T-helper 1 cell (primary cell): Measurements from ENCODE around the gene LRR1.

Experiments
- DNase-seq, 5 donors: peaks; one replicate each; pipeline ENCODE4 v3.0.0-alpha.2; 2012 to 2020
- total RNA-seq, 4 donors: gene quantifications; one replicate each; lab custom pipeline; 2026; lab: John Stamatoyannopoulos, UW

Gene LRR1
- 5.9 to 7.7 (median 6.9) reads per million in 4 donors for total RNA-seq

- peak; percentile 67 to 88 (median 75) for DNase-seq
These were observed at the start of gene LRR1 for GRCh38 chr14:49598485-49599300. Gene LRR1, plus strand, starts transcription at chr14:49598940. Its CDS starts 81 bp downstream, at chr14:49599021.

GRCh38 chr14:49549446-49549845 is 49.3 kb upstream of the LRR1 start:
- no peak for DNase-seq

GRCh38 chr14:49549881-49550280 is 48.9 kb upstream of the LRR1 start:
- no peak for DNase-seq

GRCh38 chr14:49550286-49551184 is 48.2 kb upstream of the LRR1 start:
- no peak for DNase-seq

GRCh38 chr14:49551569-49551968 is 47.2 kb upstream of the LRR1 start:
- no peak for DNase-seq

- DNase-seq, result no peak
These were observed 45.6 kb upstream of the LRR1 start for GRCh38 chr14:49553106-49553505.

- no peak for DNase-seq
These were observed 44.8 kb upstream of the LRR1 start for GRCh38 chr14:49553892-49554291.

GRCh38 chr14:49559979-49560768 is 38.6 kb upstream of the LRR1 start:
- DNase-seq, result no peak

- DNase-seq, result no peak
These were observed 32.0 kb upstream of the LRR1 start for GRCh38 chr14:49566714-49567113.

- DNase-seq, result no peak
These were observed 29.5 kb upstream of the LRR1 start for GRCh38 chr14:49569281-49569680.

GRCh38 chr14:49574038-49574437 is 24.7 kb upstream of the LRR1 start:
- DNase-seq, result no peak

GRCh38 chr14:49578141-49578540 is 20.6 kb upstream of the LRR1 start:
- DNase-seq, result no peak

- DNase-seq, result no peak
These were observed 18.9 kb upstream of the LRR1 start for GRCh38 chr14:49579841-49580240.

- DNase-seq, result no peak
These were observed 17.3 kb upstream of the LRR1 start for GRCh38 chr14:49581209-49582112.

GRCh38 chr14:49582113-49582977 is 16.4 kb upstream of the LRR1 start:
- no peak for DNase-seq

GRCh38 chr14:49583629-49584028 is 15.1 kb upstream of the LRR1 start:
- DNase-seq, result no peak

GRCh38 chr14:49584058-49584457 is 14.7 kb upstream of the LRR1 start:
- DNase-seq, result no peak

- DNase-seq, result peak in 1 of 5 donors; percentile 26
These were observed 13.6 kb upstream of the LRR1 start for GRCh38 chr14:49584981-49585640.

GRCh38 chr14:49585803-49586672 is 12.7 kb upstream of the LRR1 start, which contains the start of gene RPS29:
Gene RPS29, minus strand, starts transcription at chr14:49586380. Its CDS starts 34 bp downstream, at chr14:49586346.
- peak; percentile 94 to 99 (median 97) for DNase-seq
